ENCODE results near the gene LEF1.
"Not testable (repeated sequence)": the region's sequence is repeated elsewhere in the genome, so short reads cannot be mapped to it uniquely, and the experiment has no call there.

LEF1 gene

DNA sequence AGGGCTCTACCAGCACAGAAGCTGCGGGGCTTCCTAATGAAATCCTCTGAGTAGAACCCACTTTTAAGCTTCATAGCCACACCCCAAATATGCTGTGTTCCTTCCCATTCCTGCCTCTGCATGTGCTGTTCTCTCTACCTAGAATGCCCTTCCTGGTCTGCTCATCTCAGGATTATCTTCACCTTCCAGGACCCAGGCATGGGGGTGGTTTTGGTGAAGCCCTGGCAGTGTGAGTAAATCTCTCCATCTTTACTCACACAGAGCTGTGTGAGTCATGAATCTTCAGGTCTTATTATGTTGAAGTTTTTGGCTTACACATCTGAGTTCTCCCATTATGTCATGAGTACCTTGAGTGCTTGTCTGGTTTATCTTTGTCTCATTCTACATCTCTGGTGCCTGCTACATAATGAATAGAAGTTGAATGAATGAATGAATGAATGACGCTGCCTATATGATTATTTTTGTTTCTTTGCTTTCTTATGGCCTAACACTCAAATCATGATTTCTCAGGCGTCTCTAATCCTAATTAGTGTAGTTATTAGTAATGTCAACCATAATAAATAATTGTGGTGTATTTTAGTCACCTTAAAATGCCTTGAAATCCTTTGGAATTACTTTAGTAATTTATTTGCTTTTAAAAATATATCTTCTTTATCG, 137.2 kb downstream of the LEF1 start:
- peak; percentile 56 for DNase-seq (ENCODE audit: low spot score)

DNA sequence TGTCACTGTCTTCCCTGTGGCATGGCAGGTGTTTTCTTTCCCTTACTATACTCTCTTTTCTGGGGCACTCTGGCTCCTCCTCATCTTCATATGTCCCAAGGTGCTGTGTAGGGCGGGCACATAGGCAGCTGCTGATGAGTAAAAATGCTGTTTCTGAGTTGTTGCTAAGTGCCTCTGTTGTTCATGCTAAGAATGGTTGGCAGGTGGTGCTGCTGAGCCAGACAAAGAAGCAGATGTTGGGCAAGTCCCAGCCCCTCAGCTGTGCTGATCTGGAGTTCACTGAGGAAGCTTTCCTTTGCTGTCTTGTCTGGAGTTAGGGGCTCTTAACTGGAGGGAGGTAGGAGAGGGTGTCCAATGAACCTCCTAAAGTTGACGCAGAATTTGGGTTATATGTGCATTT, 138.4 kb downstream of the LEF1 start:
- peak; percentile 46 for DNase-seq (ENCODE audit: low spot score)

DNA sequence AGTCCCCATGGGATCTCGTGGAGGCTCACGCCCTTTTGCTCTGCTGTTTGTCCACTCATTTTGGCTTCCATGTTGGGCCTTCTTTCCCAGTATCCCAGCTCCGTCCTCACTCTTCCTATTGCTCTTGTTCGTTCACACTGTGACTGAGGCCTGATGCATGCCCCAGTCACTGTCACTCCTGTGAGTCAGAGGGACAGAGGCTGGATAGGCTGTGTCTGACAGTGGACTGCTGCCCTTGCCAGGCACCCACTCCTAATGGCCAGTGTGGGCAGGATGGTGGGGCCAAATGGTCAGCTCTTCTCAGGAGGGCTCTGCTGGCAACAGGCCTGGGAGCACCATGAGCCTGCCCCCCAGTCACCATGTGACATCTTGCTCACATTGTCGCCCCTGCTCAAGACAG, 139.0 kb downstream of the LEF1 start:
- peak; percentile 46 for DNase-seq (ENCODE audit: low spot score)

DNA sequence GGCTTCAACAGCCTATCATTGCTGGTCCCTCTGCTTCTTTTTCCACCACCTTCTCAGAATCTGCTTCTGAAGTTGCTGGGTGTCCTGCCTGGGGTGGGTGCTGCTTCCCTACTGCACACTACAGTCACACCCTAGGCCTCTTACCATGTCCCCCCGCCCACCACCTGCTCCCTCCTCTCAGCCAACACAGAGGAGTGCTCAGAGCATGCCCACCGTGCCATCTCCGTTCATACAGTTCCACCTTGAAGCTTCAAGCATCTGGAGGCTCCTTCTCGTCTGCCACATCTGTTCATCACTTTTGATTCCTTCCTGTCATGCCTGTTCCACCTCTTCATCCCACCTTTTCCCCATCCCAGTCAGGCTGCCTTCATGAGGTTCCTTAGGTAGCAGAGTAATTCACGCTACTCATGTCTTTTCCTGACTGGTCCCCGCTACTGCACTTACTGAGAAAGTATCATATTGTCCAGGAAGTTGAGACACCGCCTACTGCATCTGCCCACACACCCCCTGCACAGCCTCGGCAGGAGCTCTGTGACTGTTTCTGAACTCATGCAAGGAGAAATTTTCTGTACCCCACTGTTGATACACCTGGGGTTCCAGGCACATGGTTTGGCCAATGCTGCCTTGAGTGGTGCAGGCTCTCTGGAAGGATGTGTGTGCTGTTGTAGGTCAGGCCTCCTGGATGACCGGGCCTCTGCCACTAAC, 139.6 kb downstream of the LEF1 start:
- no peak for DNase-seq (ENCODE audit: low spot score)

DNA sequence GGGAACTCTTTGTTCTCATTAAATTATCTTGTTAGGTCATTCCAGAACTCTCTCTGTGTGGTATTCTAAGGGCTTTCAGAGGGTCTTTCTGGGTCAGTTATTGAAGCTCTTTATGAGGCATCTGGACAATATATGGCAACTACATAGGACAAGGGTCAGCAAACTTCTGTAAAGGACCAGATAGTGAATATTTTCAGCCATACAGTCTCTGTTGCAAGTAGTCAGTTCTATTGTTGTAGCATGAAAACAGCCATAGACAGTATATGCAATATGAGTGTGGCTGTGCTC, 143.9 kb downstream of the LEF1 start:
- DNase-seq (ENCODE audit: low spot score), result no peak

DNA sequence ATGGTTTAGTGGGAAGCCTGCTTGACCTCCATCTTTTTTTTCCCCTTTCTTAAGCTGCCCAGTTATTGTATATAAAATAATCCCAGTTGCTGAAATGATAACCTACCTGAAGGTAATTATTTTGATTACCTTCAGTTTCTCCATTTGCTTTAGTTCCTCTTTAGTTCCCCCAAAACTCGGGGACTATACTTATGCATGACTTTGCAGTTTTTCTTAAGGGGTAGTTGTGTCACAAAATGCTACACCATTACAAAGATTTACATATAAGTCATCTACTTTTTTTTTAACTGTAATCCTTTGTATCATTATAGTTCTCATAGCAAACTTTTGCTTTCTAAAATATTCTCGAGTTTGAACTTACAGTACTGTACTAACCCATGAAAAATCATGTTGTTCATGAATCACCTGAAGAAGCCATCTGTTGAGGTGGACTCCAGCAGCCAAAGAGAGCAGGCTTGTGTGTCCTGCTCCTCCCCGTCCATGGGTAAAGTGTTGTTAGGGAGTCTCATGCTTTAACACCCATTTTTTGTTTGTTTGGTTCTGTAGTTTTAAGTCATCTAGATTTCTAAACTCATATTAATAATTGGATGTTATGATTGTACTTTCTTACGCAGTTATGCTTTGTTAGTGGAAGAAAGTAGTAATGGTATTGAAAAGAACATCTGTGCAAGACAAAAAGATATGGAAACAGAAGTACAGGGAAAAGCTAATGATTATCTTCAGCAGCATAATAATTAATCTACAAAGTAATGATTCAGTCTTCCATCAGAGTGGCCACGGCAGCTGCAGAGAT, 144.5 kb downstream of the LEF1 start:
- DNase-seq (ENCODE audit: low spot score), result no peak

DNA sequence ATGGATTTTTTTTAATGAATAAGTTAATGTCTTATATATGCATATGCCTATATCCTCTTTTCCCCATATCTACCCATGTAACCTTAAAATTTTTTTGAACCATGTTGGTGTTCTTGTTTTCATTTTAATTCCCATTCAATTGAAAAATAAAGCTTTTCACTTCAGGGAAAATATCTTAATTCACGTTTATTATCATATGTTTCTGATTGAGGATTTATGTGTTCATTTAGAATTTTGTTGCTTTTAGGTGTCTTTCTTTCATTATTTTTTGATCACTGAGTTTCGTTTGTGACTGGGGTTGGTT, 149.9 kb downstream of the LEF1 start:
- no peak for DNase-seq (ENCODE audit: low spot score)

DNA sequence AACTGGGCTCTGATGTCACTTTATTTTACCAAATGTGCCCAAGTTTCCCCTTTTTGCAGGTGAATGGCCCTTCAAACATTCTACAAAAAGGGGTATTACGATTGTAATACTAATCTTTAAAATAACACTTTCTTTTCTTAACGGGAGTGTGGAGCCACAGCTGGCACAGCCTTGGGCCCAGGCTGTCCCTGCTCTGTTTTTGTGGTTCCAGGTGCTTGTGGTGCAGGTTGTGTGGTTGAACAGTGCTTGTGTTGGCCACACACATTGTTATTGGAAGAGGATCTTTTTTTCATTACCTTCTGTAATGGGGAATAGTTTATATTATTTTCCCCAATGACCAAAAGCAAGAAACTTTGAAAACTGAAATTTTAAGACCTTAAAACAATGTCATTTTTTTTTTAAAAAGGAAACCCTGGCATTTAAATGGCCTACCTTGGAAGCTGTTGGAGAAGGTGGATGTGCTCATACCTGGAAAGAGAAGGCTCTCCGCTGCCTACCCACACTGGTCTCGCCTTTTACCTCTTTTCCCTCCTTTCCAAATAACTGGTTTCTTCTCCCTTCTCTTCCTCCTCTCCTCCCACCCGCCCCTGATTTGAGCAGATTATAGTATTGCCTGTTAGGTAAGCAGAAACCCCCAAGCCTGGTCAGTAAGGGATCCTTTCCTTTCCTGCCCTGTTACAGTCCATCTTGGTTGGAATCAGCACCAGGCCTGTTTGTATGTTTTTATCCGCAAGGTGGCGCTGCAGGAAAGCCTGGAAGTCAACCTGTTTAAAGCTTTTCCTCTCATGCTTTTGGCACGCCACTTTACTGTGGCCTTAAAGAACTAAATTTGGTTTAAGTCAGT, 150.5 kb downstream of the LEF1 start:
- DNase-seq (ENCODE audit: low spot score), result peak; percentile 74

DNA sequence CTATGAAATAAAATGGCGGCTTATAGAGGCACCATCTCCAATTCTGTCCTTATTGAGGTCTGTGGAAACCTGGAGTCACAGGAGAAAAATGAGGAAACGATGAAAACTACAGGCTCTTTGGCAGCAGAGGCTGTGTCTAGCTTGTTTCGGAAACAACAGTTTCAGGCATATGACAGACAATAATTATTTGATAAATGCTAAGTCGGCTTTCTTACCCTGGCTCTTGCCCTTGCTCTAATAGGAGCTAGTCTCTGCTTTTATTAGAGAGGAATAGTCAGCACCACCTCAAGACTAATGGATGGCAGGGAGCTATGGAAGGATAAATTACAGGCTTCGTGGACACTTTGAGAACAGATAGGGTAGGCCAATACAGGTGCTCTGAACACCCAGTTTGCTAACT, 154.8 kb downstream of the LEF1 start:
- DNase-seq (ENCODE audit: low spot score), result no peak

DNA sequence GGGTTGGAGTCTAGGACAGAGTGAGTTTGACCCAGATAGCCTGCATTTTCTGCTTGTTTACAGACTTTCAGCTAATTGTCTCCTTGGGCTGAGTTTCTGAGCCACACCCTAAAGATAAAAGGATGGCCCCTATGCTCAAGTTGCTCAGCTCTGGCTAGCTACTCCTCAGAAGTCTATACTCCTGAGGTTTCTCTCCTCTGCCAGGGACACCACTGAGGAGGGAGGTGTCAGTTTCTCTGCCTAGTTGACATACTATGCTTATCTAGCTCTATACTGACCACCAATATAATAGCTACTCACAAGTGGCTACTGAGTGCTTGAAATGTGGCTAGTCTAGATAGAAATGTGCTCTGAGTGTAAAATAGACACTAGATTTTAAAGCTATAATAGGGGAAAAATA, 155.4 kb downstream of the LEF1 start:
- DNase-seq (ENCODE audit: low spot score), result no peak

DNA sequence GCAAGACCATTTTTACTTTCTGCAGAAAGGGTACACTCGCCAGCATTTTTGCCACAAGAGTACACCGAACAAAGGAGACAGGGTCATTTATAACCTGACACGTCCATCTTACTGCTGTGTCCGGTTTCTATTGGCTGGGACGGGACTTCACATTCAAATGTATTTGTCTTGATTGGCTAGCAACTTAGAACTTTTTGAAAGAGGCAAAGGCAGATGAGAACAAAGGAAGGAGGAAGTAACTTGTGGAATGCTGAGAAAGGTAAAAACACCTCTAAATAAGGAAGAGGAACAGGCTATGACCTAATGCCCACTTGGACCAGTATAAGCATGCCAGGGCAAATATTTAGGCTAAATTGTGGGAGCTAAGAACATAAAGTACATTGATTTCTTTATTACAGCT, 156.3 kb downstream of the LEF1 start:
- not testable (repeated sequence) for DNase-seq (ENCODE audit: low spot score)

DNA sequence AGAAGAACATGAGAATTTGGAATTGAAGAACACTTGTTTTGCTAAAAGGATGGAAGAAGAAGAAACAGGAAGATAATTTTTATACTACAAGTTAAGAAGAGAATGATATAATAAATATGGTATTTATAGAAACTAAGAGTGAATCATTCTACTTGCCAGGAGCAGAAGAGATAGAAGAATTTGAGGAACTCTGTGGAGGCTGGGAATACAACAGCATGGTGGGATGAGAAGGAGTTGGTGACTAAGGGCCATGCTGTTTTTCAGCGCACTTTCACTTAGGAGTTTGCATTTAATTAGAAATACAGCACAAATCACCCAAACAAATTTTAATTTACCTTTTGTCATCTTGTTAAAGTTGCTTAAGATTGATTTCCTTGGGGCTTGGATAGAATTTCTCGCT, 158.6 kb downstream of the LEF1 start:
- DNase-seq (ENCODE audit: low spot score), result no peak

DNA sequence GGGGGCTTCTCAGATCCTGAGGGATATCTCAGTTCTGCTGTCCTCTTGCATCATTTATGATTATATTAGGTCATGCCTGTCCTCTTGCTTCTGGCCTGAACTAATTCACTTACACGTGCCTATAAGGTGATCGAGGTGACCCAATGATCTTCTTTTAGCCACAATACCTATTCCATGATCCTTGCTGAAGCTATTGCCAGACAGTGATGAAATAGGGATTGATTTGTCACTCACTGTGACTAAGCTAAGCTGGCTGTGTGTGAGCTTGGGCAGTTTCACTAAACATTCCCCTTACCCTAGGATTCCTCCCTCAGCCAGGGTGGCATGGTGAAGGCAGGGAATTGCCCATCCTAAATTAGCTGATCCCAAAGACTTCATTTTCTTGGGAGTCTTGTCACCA, 160.0 kb downstream of the LEF1 start:
- peak; percentile 53 for DNase-seq (ENCODE audit: low spot score)

DNA sequence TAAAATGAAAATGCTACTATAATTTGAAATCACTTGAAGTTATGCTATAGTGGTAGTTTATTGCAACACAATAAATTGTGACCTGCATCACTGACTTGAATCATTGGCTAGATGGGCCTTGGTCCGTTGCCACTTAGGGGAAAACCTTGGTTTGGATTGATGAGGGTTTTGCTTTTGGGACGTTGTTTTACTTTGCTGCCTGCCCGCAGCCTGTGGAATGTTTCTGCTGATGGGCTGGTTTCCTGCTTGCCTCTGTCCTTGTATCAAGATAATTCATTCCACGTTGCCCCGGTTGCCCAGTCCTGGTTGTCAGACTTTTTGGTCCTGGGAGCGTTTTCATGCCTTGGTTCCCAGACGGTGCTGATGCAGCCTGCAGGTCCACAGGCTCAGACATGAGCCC, 160.7 kb downstream of the LEF1 start:
- DNase-seq (ENCODE audit: low spot score), result no peak

DNA sequence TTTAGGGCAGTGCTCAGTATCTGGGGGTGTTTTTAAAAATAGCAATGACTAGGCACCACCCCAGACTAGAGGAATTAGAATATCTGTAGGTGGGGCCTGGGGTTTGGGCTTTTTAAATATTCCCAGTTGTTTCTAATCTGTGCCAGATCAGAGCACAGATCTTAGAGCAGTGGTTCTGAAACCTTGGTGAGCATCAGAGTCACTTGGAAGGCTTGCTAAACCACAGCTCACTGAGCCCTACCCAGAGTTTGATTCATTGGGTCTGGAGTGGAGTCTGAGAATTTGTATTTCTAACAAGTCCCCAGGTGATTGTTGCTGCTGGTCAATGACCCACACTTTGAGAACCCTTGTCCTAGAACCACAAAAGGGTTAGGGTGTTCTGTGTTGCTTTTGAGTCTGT, 162.4 kb downstream of the LEF1 start:
- DNase-seq (ENCODE audit: low spot score), result no peak

DNA sequence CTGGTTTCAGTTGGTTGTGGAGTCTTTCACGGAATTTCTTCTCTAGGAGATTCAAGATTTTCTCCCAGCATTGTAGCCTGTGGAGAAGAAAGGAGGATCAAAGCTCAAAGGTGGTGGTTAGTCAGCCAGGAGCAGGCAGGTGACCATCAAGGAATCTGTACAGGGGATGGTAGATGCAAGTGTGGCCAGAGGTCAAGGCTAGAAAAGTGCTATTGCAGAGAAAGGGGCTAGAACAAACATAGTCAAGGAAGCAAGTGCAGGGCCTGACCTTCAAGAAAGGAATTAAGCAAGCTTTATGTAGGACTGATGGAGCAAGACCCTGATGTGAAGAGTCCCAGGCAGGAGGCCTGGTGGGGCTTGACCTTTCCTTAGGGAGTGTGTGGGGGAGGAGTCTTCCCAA, 162.9 kb downstream of the LEF1 start:
- no peak for DNase-seq (ENCODE audit: low spot score)

DNA sequence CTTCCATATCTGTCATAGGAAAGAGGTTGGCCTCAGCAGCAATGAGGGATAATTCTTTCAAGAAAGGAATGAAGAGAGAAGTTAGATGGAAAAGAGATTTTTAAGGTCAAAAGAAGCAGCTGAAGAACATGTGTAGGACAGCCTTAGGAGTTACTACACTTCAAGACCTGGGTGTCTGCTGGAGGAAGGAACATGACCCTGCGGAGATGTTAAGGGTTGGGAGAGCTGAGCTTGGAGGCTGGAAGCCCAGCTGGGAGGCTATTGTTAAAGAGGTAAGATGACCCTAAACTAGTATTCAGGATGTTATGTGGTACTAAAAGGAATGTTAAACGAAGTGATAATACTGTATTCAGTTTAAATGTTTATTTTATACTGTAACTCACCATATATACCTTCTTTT, 164.1 kb downstream of the LEF1 start:
- DNase-seq (ENCODE audit: low spot score), result no peak

DNA sequence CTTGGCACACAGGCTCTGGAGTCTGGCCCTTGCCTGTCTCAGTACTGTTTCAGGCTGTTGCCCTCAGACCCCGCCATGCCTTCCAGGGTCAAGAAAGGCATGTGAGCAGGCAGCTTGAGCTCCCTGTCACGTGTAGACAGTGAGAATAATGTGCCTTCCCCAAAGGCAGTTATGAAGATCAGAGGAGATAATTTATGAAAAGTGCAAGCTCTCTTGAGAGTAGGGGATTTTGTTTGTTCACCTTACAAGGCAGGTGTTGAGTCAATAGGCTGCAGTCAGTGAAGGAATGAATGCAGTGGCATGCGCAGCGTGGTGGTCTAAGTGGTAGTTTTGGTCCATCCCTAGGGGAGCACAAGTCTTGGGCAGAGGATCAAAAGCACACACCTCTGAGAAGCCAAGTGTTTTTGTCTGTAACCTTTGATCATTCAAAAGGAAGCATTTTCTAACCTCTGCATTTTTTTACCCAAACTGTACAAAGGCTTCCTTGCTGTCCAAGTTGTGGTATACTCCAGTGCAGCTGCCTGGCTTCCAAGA, 164.7 kb downstream of the LEF1 start:
- DNase-seq (ENCODE audit: low spot score), result no peak

DNA sequence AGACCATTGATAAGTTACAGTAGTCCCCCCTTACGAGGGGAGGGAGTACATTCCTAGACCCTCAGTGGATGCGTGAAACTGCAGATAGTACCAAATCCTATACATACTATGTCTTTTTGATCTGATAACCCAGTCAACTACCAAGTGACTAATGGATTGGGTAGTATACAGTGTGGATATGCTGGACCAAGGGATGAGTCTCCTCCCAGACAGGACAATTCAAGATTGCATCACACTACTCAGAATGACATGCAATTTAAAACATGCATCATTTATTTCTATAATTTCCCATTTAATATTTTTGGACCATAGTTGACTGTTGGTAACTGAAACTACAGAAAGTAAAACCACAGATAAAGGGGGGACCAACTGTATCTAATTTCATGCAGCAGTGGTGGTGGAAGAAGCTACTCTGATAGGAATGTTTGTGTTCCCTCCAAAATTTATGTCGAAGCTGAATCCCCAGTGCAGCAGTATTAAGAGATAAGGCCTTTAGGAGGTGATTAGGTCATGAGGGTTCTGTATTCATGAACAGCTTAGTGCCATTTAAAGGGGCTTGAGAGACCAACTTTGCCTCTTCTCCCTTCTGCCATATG, 167.1 kb downstream of the LEF1 start:
- no peak for DNase-seq (ENCODE audit: low spot score)

DNA sequence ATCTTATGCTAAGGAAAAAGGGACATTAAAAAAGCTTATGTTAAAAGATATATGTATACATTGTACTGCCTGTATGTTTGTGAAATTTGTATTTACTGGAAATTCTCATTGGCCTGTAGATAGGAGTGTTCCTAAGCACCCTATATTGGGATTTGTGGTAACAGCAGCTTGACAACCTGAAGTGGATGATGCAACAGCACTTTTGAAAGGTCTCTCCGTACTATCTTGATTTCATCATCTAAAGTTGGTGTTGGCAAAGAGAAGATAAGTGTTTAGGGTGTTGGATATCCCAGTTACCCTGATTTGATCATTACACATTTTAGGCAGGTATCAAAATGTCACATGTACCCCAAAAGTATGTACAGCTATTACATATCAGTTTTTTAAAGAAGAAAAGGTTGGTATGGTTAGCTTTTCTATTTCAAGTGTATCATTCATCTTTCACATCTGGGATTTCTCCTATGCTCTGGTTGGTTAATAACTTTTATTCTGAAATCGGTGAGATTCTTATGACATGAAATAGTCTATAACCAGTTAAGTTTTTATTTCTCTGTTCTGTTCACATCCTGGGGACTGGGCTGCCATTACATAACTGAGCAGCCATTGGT, 168.7 kb downstream of the LEF1 start:
- DNase-seq (ENCODE audit: low spot score), result no peak

DNA sequence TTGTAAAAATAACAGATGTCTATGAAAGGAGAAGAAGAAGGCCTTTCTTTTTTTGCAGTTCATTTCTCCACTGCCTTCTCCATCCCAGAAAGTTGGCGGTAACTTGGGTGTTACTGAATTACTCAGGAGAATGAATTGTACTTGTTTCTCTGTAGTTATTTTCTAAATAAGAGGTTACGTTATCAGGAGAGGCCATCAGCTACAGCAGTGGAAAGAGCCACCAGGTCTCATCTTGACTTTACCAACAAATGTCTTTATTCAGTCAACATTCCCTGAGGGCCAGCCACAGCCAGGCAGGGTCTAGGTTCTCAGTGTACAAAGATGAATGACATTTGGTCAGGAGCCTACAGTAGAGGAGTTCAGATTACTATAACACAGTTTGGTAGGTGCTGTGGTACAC, 170.9 kb downstream of the LEF1 start:
- DNase-seq (ENCODE audit: low spot score), result no peak
